Activated naive CD8-positive, alpha-beta T cell treated with anti-CD3 and anti-CD28 coated beads, Interleukin-2, amount 10 ng/mL, durations not matched to agents 7 days and 5 days (primary cell): ENCODE results near the gene GIMAP7. TPM values are rescaled to one million over a fixed set of nuclear protein-coding genes. Genes with fewer than 3 reads are reported as not detected.

ENCODE experiments used
- ATAC-seq: fragments of 150-1000 bp; cut with Tn5 transposase; one replicate; pipeline ENCODE4 v1.10.0; 2021; ENCODE audit warnings: low read depth, moderate library complexity
- POLR2A ChIA-PET: fragments of 350-600 bp; sonication (Branson Sonifier 250); formaldehyde crosslinking; loops from one replicate; lab custom pipeline; 2021; ENCODE audit warnings: antibody characterized with exemption; lab: Charles Lee
- DNase-seq: peaks from one replicate; pipeline ENCODE4 v3.0.0; 2021
- H3K27ac Mint-ChIP-seq: one replicate; pipeline ENCODE4 v1.8.0; 2022; ENCODE audit warnings: mild to moderate bottlenecking, mixed read lengths
- H3K27me3 Mint-ChIP-seq: one replicate; pipeline ENCODE4 v1.8.0; 2022; ENCODE audit warnings: mild to moderate bottlenecking, moderate library complexity, mixed read lengths
- H3K36me3 Mint-ChIP-seq: one replicate; pipeline ENCODE4 v1.8.0; 2021; ENCODE audit warnings: mild to moderate bottlenecking, mixed read lengths
- H3K4me1 Mint-ChIP-seq: one replicate; pipeline ENCODE4 v1.8.0; 2021; ENCODE audit warnings: mixed read lengths
- H3K4me3 Mint-ChIP-seq: one replicate; pipeline ENCODE4 v1.8.0; 2022; ENCODE audit warnings: mild to moderate bottlenecking, moderate library complexity, mixed read lengths
- H3K9me3 Mint-ChIP-seq: one replicate; pipeline ENCODE4 v1.8.0; 2021; ENCODE audit warnings: mixed read lengths
- total RNA-seq, 2 experiments: library from RNA; stranded (reverse); gene quantifications; one replicate each; pipeline ENCODE4 v1.2.3, GENCODE V29; 2021

Gene GIMAP7
- 100 to 1,000 TPM; 203 to 212 TPM for total RNA-seq

DNA sequence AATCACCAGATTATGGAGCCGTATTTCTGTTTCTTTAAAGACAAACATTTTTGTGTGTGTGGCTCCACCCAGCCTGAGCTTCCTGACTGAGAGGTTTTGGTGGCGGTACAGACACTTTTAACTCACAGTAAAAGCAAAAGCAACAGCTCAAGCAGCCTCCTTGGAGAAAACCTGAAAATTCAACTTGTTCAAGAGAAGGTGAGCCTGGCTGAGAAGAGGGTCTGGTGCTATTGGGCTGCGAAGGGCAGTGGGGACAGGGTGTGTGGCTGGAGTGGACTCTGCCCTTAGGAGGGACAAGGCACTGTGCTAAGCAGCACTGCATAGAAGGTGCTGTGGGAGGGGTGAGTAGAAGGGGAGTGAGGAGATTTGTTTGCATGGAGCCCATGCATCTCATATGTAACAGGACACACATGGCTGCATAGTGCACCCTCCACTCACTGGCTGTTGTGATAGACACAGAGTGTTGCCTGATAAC, at the start of gene GIMAP7:
GIMAP7 (plus strand) TSS at position 125 of the 475 bp plus-strand sequence. CDS start 5,103 bp downstream, outside the sequence.
- peak within 1 kb of the TSS; percentile 100 for H3K27ac Mint-ChIP-seq
- peaks cover 8% of the 10 kb centered on the region for H3K9me3 Mint-ChIP-seq
- peaks cover 41% of the 10 kb centered on the region for H3K4me1 Mint-ChIP-seq
- DNase-seq (peak; percentile 69), ATAC-seq (peak; percentile 73)
- H3K36me3 Mint-ChIP-seq: peaks cover 41% of the 10 kb centered on the region
- POLR2A ChIA-PET: interaction anchor here (0.8 to 8.1 kb wide), 27 partner anchors 11 to 241 kb away, joined by 3 to 212 read pairs (median 6); partner anchors contain the start of genes GIMAP1, GIMAP2, GIMAP4 and GIMAP6
- H3K27me3 Mint-ChIP-seq: no peaks in the 10 kb centered on the region
- peak within 1 kb of the TSS; percentile 100 for H3K4me3 Mint-ChIP-seq

DNA sequence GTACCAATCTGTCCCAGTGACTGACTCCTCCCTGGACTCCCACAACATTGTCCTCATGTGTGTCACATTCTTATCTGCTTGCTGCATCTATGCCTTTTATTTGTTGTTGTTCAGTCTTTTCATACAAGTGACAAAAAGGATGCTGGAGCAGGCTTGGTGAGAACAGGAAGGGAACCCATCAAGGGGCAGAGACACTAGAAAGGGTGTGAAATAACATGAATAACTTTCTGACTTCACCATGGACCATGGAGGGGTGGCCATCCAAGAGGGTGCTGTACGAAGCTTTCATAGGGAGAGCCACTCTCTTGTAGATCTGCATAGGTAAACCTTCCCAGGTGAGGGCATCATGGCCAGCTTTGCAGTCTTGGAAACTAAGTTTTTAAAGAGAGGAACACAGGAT, 49.7 kb upstream of the GIMAP7 start:
- Mint-ChIP-seq H3K27ac (peak overlapping the region; percentile 70), H3K4me3 (peak overlapping the region; percentile 33), H3K27me3 (no peaks in the 10 kb centered on the region), H3K9me3 (peaks cover 26% of the 10 kb centered on the region), H3K36me3 (peaks cover 83% of the 10 kb centered on the region), H3K4me1 (peaks cover 63% of the 10 kb centered on the region)
- ATAC-seq: peak; percentile 9
- POLR2A ChIA-PET: interaction anchor here (1.4 to 1.8 kb wide), 4 partner anchors 9 to 50 kb away, joined by 3 to 7 read pairs (median 4); partner anchors contain the start of gene GIMAP7
- no peak for DNase-seq

DNA sequence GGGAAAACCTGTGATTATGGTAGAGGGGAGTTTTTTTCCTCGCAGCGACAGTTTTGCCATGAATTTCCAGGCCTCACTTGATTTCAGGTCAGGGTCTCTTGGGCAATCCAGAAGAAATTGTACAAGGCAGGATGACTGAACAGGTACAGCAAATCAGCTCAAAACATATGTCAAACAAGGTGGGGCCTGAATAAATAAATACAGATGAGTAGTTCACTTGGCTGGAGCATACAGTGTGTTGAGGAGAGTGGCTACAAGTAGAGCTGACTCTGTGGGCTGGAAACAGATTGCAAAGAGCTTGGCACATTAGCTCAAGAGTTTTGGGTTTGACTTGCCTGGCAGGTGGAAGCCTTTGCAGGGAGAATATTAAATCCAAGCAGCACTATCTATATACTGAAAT, 49.3 kb upstream of the GIMAP7 start:
- H3K9me3 Mint-ChIP-seq: peaks cover 23% of the 10 kb centered on the region
- peaks cover 61% of the 10 kb centered on the region for H3K4me1 Mint-ChIP-seq
- no peaks in the 10 kb centered on the region for H3K27me3 Mint-ChIP-seq
- POLR2A ChIA-PET: interaction anchor here (1.0 to 1.8 kb wide), 5 partner anchors 10 to 49 kb away, joined by 3 to 7 read pairs (median 4); partner anchors contain the start of gene GIMAP7
- H3K27ac Mint-ChIP-seq: no peak overlapping the region
- ATAC-seq: no peak
- H3K36me3 Mint-ChIP-seq: peaks cover 81% of the 10 kb centered on the region
- DNase-seq: no peak
- no peak overlapping the region for H3K4me3 Mint-ChIP-seq

DNA sequence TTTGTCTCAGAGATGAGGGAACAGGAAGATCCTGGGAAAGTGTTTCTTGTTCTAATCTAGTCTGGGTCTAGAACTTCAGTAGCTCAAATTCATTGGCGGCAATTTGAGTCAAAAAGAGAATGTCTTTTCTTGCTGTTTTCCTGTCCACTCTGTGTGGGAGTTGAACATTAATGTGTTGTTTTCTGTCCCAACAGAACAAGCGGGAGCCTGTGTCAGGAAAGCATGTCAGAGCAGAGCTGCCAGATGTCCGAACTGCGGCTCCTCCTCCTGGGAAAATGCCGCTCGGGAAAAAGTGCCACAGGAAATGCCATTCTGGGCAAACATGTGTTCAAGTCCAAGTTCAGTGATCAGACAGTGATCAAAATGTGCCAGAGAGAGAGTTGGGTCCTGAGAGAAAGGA, 48.2 kb upstream of the GIMAP7 start:
- Mint-ChIP-seq H3K36me3 (peaks cover 73% of the 10 kb centered on the region), H3K9me3 (peaks cover 17% of the 10 kb centered on the region), H3K27ac (no peak overlapping the region), H3K4me3 (no peak overlapping the region), H3K4me1 (peaks cover 57% of the 10 kb centered on the region), H3K27me3 (no peaks in the 10 kb centered on the region)
- POLR2A ChIA-PET: interaction anchor here (1.4 to 1.5 kb wide), 2 partner anchors 15 to 39 kb away, joined by 4 read pairs; no protein-coding TSS in a partner anchor
- ATAC-seq: no peak
- no peak for DNase-seq

DNA sequence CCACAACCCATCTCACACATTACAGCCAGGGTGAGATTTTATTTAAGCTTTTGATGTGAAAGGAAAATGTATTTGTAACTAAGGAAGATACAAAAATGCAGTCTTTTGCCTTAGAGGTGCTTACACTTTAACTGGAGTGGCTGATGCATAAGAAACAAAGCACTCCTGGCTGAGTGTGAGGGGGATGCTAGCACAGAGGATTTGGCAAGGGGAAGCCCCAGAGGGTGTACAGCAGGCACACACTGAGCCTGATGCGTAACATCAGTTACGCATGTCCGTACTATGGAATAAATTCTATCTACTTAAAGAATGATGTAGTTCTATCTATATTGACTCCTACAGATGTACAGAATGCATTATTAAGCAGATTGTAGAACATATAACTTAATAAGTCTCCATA, 46.4 kb upstream of the GIMAP7 start:
- Mint-ChIP-seq H3K9me3 (peaks cover 3% of the 10 kb centered on the region), H3K4me1 (peaks cover 48% of the 10 kb centered on the region), H3K27ac (no peak overlapping the region), H3K27me3 (no peaks in the 10 kb centered on the region), H3K36me3 (peaks cover 66% of the 10 kb centered on the region), H3K4me3 (peak overlapping the region; percentile 6)
- POLR2A ChIA-PET: no interaction called here
- DNase-seq (no peak), ATAC-seq (no peak)

DNA sequence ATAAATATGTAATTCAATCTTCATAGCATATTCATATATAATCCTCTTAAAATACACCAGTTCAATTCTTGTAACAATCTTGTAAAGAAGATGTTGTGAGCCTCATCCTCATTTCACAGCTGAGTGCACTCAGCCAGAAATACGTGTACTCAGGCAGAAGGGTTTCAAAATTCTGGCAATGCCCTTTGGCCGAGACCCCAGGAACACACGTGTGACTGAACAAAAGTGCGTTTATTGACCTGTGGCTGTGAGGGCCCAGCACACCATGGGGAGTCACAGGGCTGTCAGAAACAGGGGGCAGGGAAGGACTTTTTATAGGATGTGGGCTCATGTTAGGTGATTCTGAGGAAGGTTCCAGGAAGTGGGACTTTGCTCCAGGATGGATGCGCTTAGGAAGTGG, 42.8 kb upstream of the GIMAP7 start:
- Mint-ChIP-seq H3K4me3 (no peak overlapping the region), H3K9me3 (peaks cover 2% of the 10 kb centered on the region), H3K36me3 (peaks cover 72% of the 10 kb centered on the region), H3K27ac (no peak overlapping the region), H3K27me3 (no peaks in the 10 kb centered on the region), H3K4me1 (peaks cover 42% of the 10 kb centered on the region)
- DNase-seq: no peak
- POLR2A ChIA-PET: interaction anchor here (2.3 kb wide), 1 partner anchor 10 kb away, joined by 11 read pairs; no protein-coding TSS in a partner anchor
- ATAC-seq: no peak

DNA sequence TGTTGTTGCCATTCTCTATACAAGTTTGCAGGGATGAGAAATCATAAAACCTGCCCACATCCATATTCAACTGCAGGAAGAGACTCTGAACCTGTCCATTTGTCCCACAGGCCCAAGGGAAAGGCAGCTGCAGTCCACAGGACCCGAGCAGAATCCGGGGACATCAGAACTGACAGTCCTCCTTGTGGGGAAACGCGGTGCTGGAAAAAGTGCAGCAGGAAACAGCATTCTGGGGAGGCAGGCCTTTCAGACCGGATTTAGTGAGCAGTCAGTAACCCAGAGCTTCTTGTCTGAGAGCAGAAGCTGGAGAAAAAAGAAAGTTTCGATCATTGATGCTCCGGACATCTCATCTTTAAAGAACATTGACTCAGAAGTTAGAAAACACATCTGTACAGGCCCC, 40.8 kb upstream of the GIMAP7 start:
- peaks cover 2% of the 10 kb centered on the region for H3K9me3 Mint-ChIP-seq
- ATAC-seq (no peak), DNase-seq (no peak)
- H3K4me3 Mint-ChIP-seq: no peak overlapping the region
- no peaks in the 10 kb centered on the region for H3K27me3 Mint-ChIP-seq
- POLR2A ChIA-PET: interaction anchor here (0.6 kb wide), 1 partner anchor 22 kb away, joined by 3 read pairs; no protein-coding TSS in a partner anchor
- H3K27ac Mint-ChIP-seq: no peak overlapping the region
- H3K36me3 Mint-ChIP-seq: peaks cover 76% of the 10 kb centered on the region
- peaks cover 40% of the 10 kb centered on the region for H3K4me1 Mint-ChIP-seq

DNA sequence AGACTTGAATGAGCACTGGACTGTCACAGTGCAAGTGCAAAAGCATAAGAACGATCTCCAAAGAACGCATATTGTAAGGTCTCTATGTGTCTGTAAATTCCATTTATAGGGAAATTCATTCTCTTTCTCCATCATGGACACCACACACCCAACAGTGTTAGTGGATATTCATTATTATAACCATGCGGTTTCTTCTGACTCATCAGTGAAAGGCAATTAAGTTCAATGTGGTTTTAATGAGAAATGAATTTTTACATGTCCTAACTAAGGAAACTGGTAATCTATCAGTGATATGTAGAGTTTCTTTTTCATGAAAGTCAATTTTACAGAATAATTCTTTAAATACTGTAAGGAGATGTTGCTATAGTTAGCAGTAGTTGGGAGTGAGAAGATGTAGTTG, 38.4 kb upstream of the GIMAP7 start:
- peaks cover 2% of the 10 kb centered on the region for H3K9me3 Mint-ChIP-seq
- peak overlapping the region; percentile 61 for H3K27ac Mint-ChIP-seq
- DNase-seq: no peak
- no peak for ATAC-seq
- POLR2A ChIA-PET: interaction anchor here (1.9 kb wide), 1 partner anchor 25 kb away, joined by 6 read pairs; no protein-coding TSS in a partner anchor
- H3K36me3 Mint-ChIP-seq: peaks cover 68% of the 10 kb centered on the region
- peak overlapping the region; percentile 12 for H3K4me3 Mint-ChIP-seq
- H3K4me1 Mint-ChIP-seq: peaks cover 50% of the 10 kb centered on the region
- no peaks in the 10 kb centered on the region for H3K27me3 Mint-ChIP-seq

DNA sequence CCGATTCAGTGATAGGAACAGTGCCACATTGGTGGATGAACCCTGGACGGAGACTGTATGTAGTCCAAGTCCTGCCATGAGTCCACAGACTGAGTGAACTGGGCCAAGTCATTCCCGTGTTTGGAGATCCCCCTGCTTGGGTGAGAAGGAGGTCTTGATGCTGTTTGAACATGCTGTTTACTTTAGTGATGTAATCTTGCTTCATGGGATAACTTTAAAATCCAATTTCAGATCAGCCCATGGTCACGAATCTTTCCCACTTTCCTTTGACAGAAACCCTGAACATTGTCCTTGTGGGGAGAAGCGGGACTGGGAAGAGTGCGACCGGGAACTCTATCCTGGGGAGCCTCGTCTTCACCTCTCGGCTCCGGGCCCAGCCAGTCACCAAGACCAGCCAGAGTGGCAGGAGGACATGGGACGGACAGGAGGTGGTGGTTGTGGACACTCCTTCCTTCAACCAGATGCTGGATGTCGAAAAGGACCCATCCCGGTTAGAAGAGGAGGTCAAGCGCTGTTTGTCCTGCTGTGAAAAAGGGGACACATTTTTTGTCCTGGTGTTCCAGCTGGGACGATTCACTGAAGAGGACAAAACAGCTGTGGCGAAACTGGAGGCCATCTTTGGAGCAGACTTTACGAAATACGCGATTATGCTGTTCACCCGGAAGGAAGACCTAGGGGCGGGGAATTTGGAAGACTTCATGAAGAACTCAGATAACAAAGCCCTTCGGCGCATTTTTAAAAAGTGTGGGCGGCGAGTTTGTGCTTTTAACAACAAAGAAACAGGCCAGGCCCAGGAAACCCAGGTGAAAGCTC, 37.6 kb upstream of the GIMAP7 start:
- Mint-ChIP-seq H3K27ac (peak overlapping the region; percentile 81), H3K36me3 (peaks cover 67% of the 10 kb centered on the region), H3K4me1 (peaks cover 55% of the 10 kb centered on the region), H3K4me3 (no peak overlapping the region), H3K9me3 (peaks cover 2% of the 10 kb centered on the region), H3K27me3 (no peaks in the 10 kb centered on the region)
- no peak for ATAC-seq
- POLR2A ChIA-PET: interaction anchor here (0.8 kb wide), 1 partner anchor 26 kb away, joined by 3 read pairs; no protein-coding TSS in a partner anchor
- DNase-seq: no peak

DNA sequence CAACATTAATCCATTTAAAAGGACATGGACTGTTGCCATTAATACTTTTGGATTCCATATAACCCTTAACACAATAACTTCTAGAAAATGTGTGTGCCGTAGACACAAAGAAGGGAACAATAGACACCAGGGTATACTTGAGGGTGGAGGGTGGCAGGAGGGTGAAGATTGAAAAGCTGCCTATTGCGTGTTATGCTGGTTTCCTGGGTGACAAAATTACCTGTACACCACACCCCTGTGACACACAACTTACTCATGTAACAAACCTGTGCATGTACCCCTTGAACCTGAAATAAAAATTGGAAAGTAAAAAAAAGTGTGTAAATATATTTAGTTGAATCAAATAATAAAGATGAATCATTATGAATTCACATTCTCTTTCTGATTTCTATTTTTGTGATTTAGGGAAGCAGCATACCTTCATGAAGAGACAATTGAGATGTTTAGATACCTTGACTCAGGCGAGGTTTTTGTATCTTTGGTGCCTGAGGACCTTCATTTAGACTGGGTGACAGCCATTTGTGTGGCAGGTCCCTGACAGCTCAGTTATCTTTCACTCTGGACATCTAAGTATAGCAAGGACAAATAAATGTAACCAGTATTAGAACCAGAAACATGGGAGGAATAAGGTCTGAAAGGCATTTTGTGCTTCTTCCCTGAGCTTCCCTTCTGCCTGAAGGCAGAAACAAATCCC, 35.5 kb upstream of the GIMAP7 start:
- Mint-ChIP-seq H3K4me3 (no peak overlapping the region), H3K9me3 (peaks cover 2% of the 10 kb centered on the region), H3K36me3 (peaks cover 50% of the 10 kb centered on the region), H3K27ac (peak overlapping the region; percentile 81), H3K4me1 (peaks cover 68% of the 10 kb centered on the region), H3K27me3 (no peaks in the 10 kb centered on the region)
- no peak for DNase-seq
- no peak for ATAC-seq
- POLR2A ChIA-PET: interaction anchor here (0.6 to 3.9 kb wide), 8 partner anchors 8 to 208 kb away, joined by 3 to 58 read pairs (median 4); partner anchors contain the start of genes GIMAP7 and GIMAP8

DNA sequence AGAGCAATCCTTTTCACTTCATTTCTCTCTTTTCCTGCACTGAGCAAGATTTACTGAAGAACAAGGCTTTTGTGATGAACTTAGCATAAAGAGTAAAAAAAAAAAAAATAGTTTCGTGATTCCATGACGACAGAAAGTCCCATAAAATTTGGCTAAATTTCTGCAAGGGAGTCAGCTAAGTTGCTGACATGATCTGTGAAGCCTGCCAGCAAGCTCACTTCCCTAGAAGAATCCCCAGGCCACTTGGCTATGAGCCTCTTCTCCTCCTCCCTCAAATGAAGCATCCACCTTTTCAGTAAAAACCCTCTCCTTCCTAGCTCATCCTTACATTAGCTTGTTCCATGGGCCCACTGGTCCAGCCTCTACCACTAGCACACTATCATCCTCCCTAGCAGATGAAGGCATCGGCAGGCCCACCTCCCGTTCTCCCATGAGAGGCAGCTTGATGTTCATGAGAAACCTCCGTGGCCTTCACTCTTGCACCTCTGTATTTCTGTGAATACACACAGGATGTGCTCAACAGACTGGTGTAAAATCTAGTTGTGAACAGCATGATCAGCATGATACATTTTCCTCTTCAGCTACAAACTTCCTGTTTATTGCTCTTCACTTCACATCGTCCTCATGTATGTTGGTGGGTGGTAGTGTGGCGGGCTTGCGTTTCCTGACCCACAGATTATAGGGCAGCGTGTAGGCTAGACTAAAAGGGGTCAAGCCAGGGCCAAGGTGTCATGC, 33.3 kb upstream of the GIMAP7 start:
- H3K27me3 Mint-ChIP-seq: no peaks in the 10 kb centered on the region
- ATAC-seq (peak; percentile 86), DNase-seq (peak; percentile 65)
- peaks cover 35% of the 10 kb centered on the region for H3K36me3 Mint-ChIP-seq
- peaks cover 71% of the 10 kb centered on the region for H3K4me1 Mint-ChIP-seq
- peaks cover 2% of the 10 kb centered on the region for H3K9me3 Mint-ChIP-seq
- peak overlapping the region; percentile 98 for H3K27ac Mint-ChIP-seq
- POLR2A ChIA-PET: interaction anchor here (0.6 to 3.9 kb wide), 24 partner anchors 11 to 274 kb away, joined by 3 to 58 read pairs (median 6); partner anchors contain the start of genes GIMAP1, GIMAP4, GIMAP6 and GIMAP7
- peak overlapping the region; percentile 84 for H3K4me3 Mint-ChIP-seq

DNA sequence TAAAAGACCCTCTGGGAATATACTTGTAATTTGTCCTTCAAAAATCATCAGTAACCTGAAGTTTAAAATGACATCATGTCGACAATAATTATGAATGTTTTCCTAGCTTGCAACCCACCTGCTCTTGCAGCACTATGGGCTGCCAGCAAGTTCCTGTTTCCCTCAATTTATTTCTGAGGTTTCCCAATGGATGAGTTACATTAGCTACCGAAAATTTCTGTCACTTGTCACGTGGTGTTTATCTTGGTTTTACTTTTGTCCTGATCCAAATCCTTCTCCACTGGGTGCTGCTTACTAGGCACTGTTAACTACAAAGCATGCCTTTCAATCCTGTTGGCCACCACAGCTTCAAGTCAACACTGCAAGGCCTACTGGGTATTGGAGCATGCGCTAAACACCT, 32.8 kb upstream of the GIMAP7 start:
- H3K9me3 Mint-ChIP-seq: no peaks in the 10 kb centered on the region
- H3K27ac Mint-ChIP-seq: peak overlapping the region; percentile 98
- H3K4me3 Mint-ChIP-seq: peak overlapping the region; percentile 84
- H3K4me1 Mint-ChIP-seq: peaks cover 72% of the 10 kb centered on the region
- H3K36me3 Mint-ChIP-seq: peaks cover 33% of the 10 kb centered on the region
- DNase-seq (no peak), ATAC-seq (no peak)
- POLR2A ChIA-PET: interaction anchor here (1.0 to 3.9 kb wide), 20 partner anchors 11 to 273 kb away, joined by 3 to 58 read pairs (median 6); partner anchors contain the start of genes GIMAP1, GIMAP4, GIMAP6 and GIMAP7
- no peaks in the 10 kb centered on the region for H3K27me3 Mint-ChIP-seq
